HG02938 (cell line): ENCODE results near the gene FAM149B1.

Experiments used
- ATAC-seq: cut with Tn5 transposase; IDR thresholded peaks from one replicate; pipeline ENCODE4 v1.9.1; 2021; ENCODE audit warnings: mild to moderate bottlenecking, moderate library complexity; ENCODE audit not compliant: unreplicated experiment

Gene FAM149B1

GRCh38 chr10:73174148-73174925, 6.4 kb downstream of the FAM149B1 start:
- ATAC-seq, result no peak

- ATAC-seq, result no peak
Measured at GRCh38 chr10:73182568-73182967, 14.6 kb downstream of the FAM149B1 start.

- no peak for ATAC-seq
Measured at GRCh38 chr10:73183667-73184281, 15.9 kb downstream of the FAM149B1 start.

- no peak for ATAC-seq
Measured at GRCh38 chr10:73186266-73186665, 18.3 kb downstream of the FAM149B1 start.

GRCh38 chr10:73190188-73190587, 22.3 kb downstream of the FAM149B1 start:
- ATAC-seq, result no peak

GRCh38 chr10:73205081-73205480, 37.2 kb downstream of the FAM149B1 start:
- ATAC-seq, result no peak

GRCh38 chr10:73205890-73206289, 38.0 kb downstream of the FAM149B1 start:
- no peak for ATAC-seq

GRCh38 chr10:73206385-73206784, 38.5 kb downstream of the FAM149B1 start:
- ATAC-seq, result no peak

GRCh38 chr10:73207883-73208282, 40.0 kb downstream of the FAM149B1 start:
- ATAC-seq, result no peak

GRCh38 chr10:73209705-73210104, 41.8 kb downstream of the FAM149B1 start:
- ATAC-seq, result no peak

GRCh38 chr10:73210395-73211105, 42.6 kb downstream of the FAM149B1 start:
- no peak for ATAC-seq

- ATAC-seq, result no peak
Measured at GRCh38 chr10:73211106-73211811, 43.3 kb downstream of the FAM149B1 start.

GRCh38 chr10:73215749-73216148, 47.8 kb downstream of the FAM149B1 start:
- no peak for ATAC-seq

GRCh38 chr10:73217628-73218027, 49.7 kb downstream of the FAM149B1 start:
- no peak for ATAC-seq

- no peak for ATAC-seq
Measured at GRCh38 chr10:73218431-73219191, 50.7 kb downstream of the FAM149B1 start.

GRCh38 chr10:73219384-73219783, 51.5 kb downstream of the FAM149B1 start:
- ATAC-seq, result no peak

- ATAC-seq, result no peak
Measured at GRCh38 chr10:73220989-73221388, 53.1 kb downstream of the FAM149B1 start.

- ATAC-seq, result no peak
Measured at GRCh38 chr10:73225518-73225917, 57.6 kb downstream of the FAM149B1 start.

- no peak for ATAC-seq
Measured at GRCh38 chr10:73226663-73227062, 58.7 kb downstream of the FAM149B1 start.

- ATAC-seq, result no peak
Measured at GRCh38 chr10:73228247-73228646, 60.3 kb downstream of the FAM149B1 start.

GRCh38 chr10:73229567-73229966, 61.6 kb downstream of the FAM149B1 start:
- ATAC-seq, result no peak
